ENCODE results near the gene DNMT3A. TPM values are rescaled to one million over a fixed set of nuclear protein-coding genes. Genes with fewer than 3 reads are reported as not detected.
A peak's percentile ranks its signal among the peaks of the same experiment; 100 is the strongest.

Gene DNMT3A
- total and polyA plus RNA-seq, 5 experiments from 2014 or later = 17.9 to 122 (median 31.2) TPM

GRCh38 chr2:25202275-25202674 lies 139.4 kb downstream of the DNMT3A start:
- H3K27me3 Mint-ChIP-seq = no peaks in the 10 kb centered on the region
- peak overlapping the region in 5 of 10 donors; percentile 9 to 60 (median 43) for H3K4me3 Mint-ChIP-seq
- H3K27ac Mint-ChIP-seq = peak overlapping the region in 4 of 10 donors; percentile 31 to 67 (median 64)
- no peaks in the 10 kb centered on the region for H3K9me3 Mint-ChIP-seq
- H3K36me3 Mint-ChIP-seq = no peaks in the 10 kb centered on the region
- POLR2A ChIA-PET = interaction anchor here (0.6 to 0.7 kb wide), 2 partner anchors 71 to 87 kb away, joined by 3 read pairs; no protein-coding TSS in a partner anchor
- ATAC-seq (no peak), DNase-seq (peak in 1 of 10 donors; percentile 40)
- H3K4me1 Mint-ChIP-seq = peaks cover 9 to 29% (median 26%) of the 10 kb centered on the region in 4 donors

GRCh38 chr2:25201794-25202193 lies 139.9 kb downstream of the DNMT3A start:
- H3K4me3 Mint-ChIP-seq = peak overlapping the region in 1 of 10 donors; percentile 9
- DNase-seq = peak in 1 of 10 donors; percentile 30
- no peaks in the 10 kb centered on the region for H3K9me3 Mint-ChIP-seq
- POLR2A ChIA-PET = no interaction called here
- peak overlapping the region in 2 of 10 donors; percentile 63 to 66 for H3K27ac Mint-ChIP-seq
- H3K36me3 Mint-ChIP-seq = no peaks in the 10 kb centered on the region
- ATAC-seq = no peak
- H3K27me3 Mint-ChIP-seq = no peaks in the 10 kb centered on the region
- peaks cover 4 to 24% (median 21%) of the 10 kb centered on the region in 4 donors for H3K4me1 Mint-ChIP-seq

- no peak overlapping the region for H3K4me3 Mint-ChIP-seq
- peaks cover 3 to 23% (median 21%) of the 10 kb centered on the region in 4 donors for H3K4me1 Mint-ChIP-seq
- ATAC-seq = no peak
- no peaks in the 10 kb centered on the region for H3K36me3 Mint-ChIP-seq
- H3K27ac Mint-ChIP-seq = no peak overlapping the region
- POLR2A ChIA-PET = no interaction called here
- peak in 1 of 10 donors; percentile 2 for DNase-seq
- H3K27me3 Mint-ChIP-seq = no peaks in the 10 kb centered on the region
- H3K9me3 Mint-ChIP-seq = no peaks in the 10 kb centered on the region
Measured at GRCh38 chr2:25201265-25201664, 140.5 kb downstream of the DNMT3A start.

- Mint-ChIP-seq H3K27me3 (no peaks in the 10 kb centered on the region), H3K9me3 (no peaks in the 10 kb centered on the region), H3K27ac (no peak overlapping the region), H3K4me1 (peaks cover 3 to 25% (median 23%) of the 10 kb centered on the region in 4 donors), H3K4me3 (no peak overlapping the region), H3K36me3 (no peaks in the 10 kb centered on the region)
- ATAC-seq (no peak), DNase-seq (no peak)
- POLR2A ChIA-PET = no interaction called here
Measured at GRCh38 chr2:25198576-25198975, 143.1 kb downstream of the DNMT3A start.

- POLR2A ChIA-PET = no interaction called here
- Mint-ChIP-seq H3K9me3 (no peaks in the 10 kb centered on the region), H3K4me1 (peaks cover 3 to 25% (median 19%) of the 10 kb centered on the region in 4 donors), H3K36me3 (no peaks in the 10 kb centered on the region), H3K27ac (no peak overlapping the region), H3K4me3 (no peak overlapping the region), H3K27me3 (no peaks in the 10 kb centered on the region)
- ATAC-seq (no peak), DNase-seq (no peak)
Measured at GRCh38 chr2:25198209-25198525, 143.6 kb downstream of the DNMT3A start.

- DNase-seq (peak in 1 of 10 donors; percentile 31), ATAC-seq (no peak)
- no peaks in the 10 kb centered on the region for H3K36me3 Mint-ChIP-seq
- H3K4me3 Mint-ChIP-seq = no peak overlapping the region
- H3K9me3 Mint-ChIP-seq = no peaks in the 10 kb centered on the region
- POLR2A ChIA-PET = interaction anchor here (0.6 to 0.7 kb wide), 2 partner anchors 11 to 29 kb away, joined by 4 read pairs; partner anchors contain the start of gene POMC
- no peak overlapping the region for H3K27ac Mint-ChIP-seq
- no peaks in the 10 kb centered on the region for H3K27me3 Mint-ChIP-seq
- H3K4me1 Mint-ChIP-seq = peaks cover 3 to 24% (median 17%) of the 10 kb centered on the region in 4 donors
Measured at GRCh38 chr2:25197336-25198208, 144.2 kb downstream of the DNMT3A start.

- Mint-ChIP-seq H3K36me3 (no peaks in the 10 kb centered on the region), H3K9me3 (no peaks in the 10 kb centered on the region), H3K27me3 (no peaks in the 10 kb centered on the region), H3K27ac (peak overlapping the region in 1 of 10 donors; percentile 36), H3K4me3 (no peak overlapping the region), H3K4me1 (peaks cover 0 to 8% (median 6%) of the 10 kb centered on the region in 4 donors)
- DNase-seq = peak in 1 of 10 donors; percentile 7
- ATAC-seq = no peak
- POLR2A ChIA-PET = interaction anchor here (0.6 kb wide), 1 partner anchor 864 kb away, joined by 3 read pairs; no protein-coding TSS in a partner anchor
Measured at GRCh38 chr2:25194576-25195122, 147.1 kb downstream of the DNMT3A start.

- Mint-ChIP-seq H3K4me1 (no peaks in the 10 kb centered on the region), H3K9me3 (no peaks in the 10 kb centered on the region), H3K4me3 (no peak overlapping the region), H3K36me3 (no peaks in the 10 kb centered on the region), H3K27me3 (peaks cover 0 to 3% (median 0%) of the 10 kb centered on the region in 5 donors), H3K27ac (peak overlapping the region in 1 of 10 donors; percentile 48)
- ATAC-seq (no peak), DNase-seq (no peak)
- POLR2A ChIA-PET = no interaction called here
Measured at GRCh38 chr2:25190536-25190935, 151.2 kb downstream of the DNMT3A start.

- Mint-ChIP-seq H3K4me3 (no peak overlapping the region), H3K27ac (peak overlapping the region in 1 of 10 donors; percentile 50), H3K9me3 (no peaks in the 10 kb centered on the region), H3K4me1 (no peaks in the 10 kb centered on the region), H3K36me3 (no peaks in the 10 kb centered on the region), H3K27me3 (peaks cover 0 to 5% (median 3%) of the 10 kb centered on the region in 5 donors)
- no peak for ATAC-seq
- no peak for DNase-seq
- POLR2A ChIA-PET = interaction anchor here (0.6 kb wide), 1 partner anchor 15 kb away, joined by 3 read pairs; no protein-coding TSS in a partner anchor
Measured at GRCh38 chr2:25188405-25188804, 153.3 kb downstream of the DNMT3A start.

- ATAC-seq (no peak), DNase-seq (peak in 1 of 10 donors; percentile 30)
- H3K9me3 Mint-ChIP-seq = no peaks in the 10 kb centered on the region
- peaks cover 0 to 5% (median 3%) of the 10 kb centered on the region in 5 donors for H3K27me3 Mint-ChIP-seq
- H3K4me3 Mint-ChIP-seq = no peak overlapping the region
- peak overlapping the region in 1 of 10 donors; percentile 11 for H3K27ac Mint-ChIP-seq
- no peaks in the 10 kb centered on the region for H3K4me1 Mint-ChIP-seq
- no peaks in the 10 kb centered on the region for H3K36me3 Mint-ChIP-seq
- POLR2A ChIA-PET = interaction anchor here (0.6 kb wide), 2 partner anchors 15 to 147 kb away, joined by 3 to 5 read pairs; no protein-coding TSS in a partner anchor
Measured at GRCh38 chr2:25187729-25188350, 153.9 kb downstream of the DNMT3A start.

GRCh38 chr2:25184254-25184653 lies 157.5 kb downstream of the DNMT3A start:
- Mint-ChIP-seq H3K27ac (peak overlapping the region in 1 of 10 donors; percentile 13), H3K9me3 (no peaks in the 10 kb centered on the region), H3K4me1 (no peaks in the 10 kb centered on the region), H3K4me3 (no peak overlapping the region), H3K27me3 (peaks cover 0 to 5% (median 3%) of the 10 kb centered on the region in 5 donors), H3K36me3 (no peaks in the 10 kb centered on the region)
- DNase-seq (peak in 1 of 10 donors; percentile 43), ATAC-seq (no peak)
- POLR2A ChIA-PET = no interaction called here

- POLR2A ChIA-PET = no interaction called here
- DNase-seq (no peak), ATAC-seq (no peak)
- H3K4me3 Mint-ChIP-seq = no peak overlapping the region
- no peaks in the 10 kb centered on the region for H3K9me3 Mint-ChIP-seq
- H3K36me3 Mint-ChIP-seq = no peaks in the 10 kb centered on the region
- H3K27ac Mint-ChIP-seq = no peak overlapping the region
- peaks cover 3 to 31% (median 15%) of the 10 kb centered on the region in 5 donors for H3K27me3 Mint-ChIP-seq
- H3K4me1 Mint-ChIP-seq = peaks cover 0 to 1% (median 0%) of the 10 kb centered on the region in 4 donors
Measured at GRCh38 chr2:25178976-25179375, 162.7 kb downstream of the DNMT3A start.
